Neural cell (in vitro differentiated cells): ENCODE measurements around the gene TAS2R7.

Source experiments
- CTCF ChIP-seq: fragments of 450-650 bp; IDR thresholded peaks from 2 replicates; pipeline ENCODE4 v1.5.1; 2014; ENCODE audit warnings: antibody characterized with exemption, mild to moderate bottlenecking, moderate library complexity; ENCODE audit not compliant: poor library complexity, severe bottlenecking
- TAF1 ChIP-seq: IDR thresholded peaks from 2 replicates; pipeline ENCODE4 v1.6.1; 2012; ENCODE audit warnings: low read depth

GRCh38 chr12:10811883-10812536 is 9.6 kb upstream of the TAS2R7 start:
- no peak for TF ChIP-seq CTCF
- TF ChIP-seq TAF1, result no peak
